Measurements from ENCODE around the gene ACTA1. TPM values are rescaled to one million over a fixed set of nuclear protein-coding genes. Genes with fewer than 3 reads are reported as not detected.

Gene ACTA1
- total RNA-seq, 1 donor = not detected

DNA sequence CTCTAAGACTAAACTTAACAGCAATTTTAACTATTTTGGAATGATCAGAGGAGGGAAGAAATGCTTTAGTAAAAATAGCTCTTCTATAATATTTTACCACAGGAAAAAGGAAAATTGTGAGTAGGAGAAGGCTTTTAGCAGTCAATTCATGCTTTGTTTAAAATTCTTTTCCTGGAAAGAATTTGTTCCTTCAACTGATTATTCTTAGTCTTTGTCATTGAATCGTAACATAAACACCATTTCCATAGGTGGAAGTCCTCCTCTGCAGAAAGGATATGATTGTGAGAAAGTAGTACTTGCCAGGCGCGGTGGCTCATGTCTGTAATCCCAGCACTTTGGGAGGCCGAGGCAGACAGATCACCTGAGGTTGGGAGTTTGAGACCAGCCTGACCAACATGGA is 11.9 kb upstream of the ACTA1 start:
- Histone ChIP-seq H3K79me2 (ENCODE audit: insufficient read depth, low read length) (no peaks in the 10 kb centered on the region), H3K4me1 (ENCODE audit: insufficient read depth, low read length) (peaks cover 5% of the 10 kb centered on the region), H4K20me1 (ENCODE audit: insufficient read depth, low read length) (no peaks in the 10 kb centered on the region), H3K36me3 (ENCODE audit: insufficient read depth, low read length) (peaks cover 24% of the 10 kb centered on the region), H3K27me3 (ENCODE audit: insufficient read depth, low read length) (no peaks in the 10 kb centered on the region), H2AFZ (ENCODE audit: low read length) (no peak overlapping the region), H3K4me2 (ENCODE audit: insufficient read depth, low read length) (no peak overlapping the region), H3K9me3 (ENCODE audit: low read depth, low read length) (no peaks in the 10 kb centered on the region), H3K4me3 (ENCODE audit: insufficient read depth, low read length) (no peak overlapping the region), H3K27ac (ENCODE audit: low read depth, low read length) (no peak overlapping the region)
- TF ChIP-seq, protein P1, sequence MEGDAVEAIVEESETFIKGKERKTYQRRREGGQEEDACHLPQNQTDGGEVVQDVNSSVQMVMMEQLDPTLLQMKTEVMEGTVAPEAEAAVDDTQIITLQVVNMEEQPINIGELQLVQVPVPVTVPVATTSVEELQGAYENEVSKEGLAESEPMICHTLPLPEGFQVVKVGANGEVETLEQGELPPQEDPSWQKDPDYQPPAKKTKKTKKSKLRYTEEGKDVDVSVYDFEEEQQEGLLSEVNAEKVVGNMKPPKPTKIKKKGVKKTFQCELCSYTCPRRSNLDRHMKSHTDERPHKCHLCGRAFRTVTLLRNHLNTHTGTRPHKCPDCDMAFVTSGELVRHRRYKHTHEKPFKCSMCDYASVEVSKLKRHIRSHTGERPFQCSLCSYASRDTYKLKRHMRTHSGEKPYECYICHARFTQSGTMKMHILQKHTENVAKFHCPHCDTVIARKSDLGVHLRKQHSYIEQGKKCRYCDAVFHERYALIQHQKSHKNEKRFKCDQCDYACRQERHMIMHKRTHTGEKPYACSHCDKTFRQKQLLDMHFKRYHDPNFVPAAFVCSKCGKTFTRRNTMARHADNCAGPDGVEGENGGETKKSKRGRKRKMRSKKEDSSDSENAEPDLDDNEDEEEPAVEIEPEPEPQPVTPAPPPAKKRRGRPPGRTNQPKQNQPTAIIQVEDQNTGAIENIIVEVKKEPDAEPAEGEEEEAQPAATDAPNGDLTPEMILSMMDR (IDR thresholded peaks at IDR 0.05; ENCODE audit: extremely low read depth, low read depth, low read length) = no peak
- DNase-seq (ENCODE audit: insufficient read length, low spot score, missing footprints) = peak; percentile 27

DNA sequence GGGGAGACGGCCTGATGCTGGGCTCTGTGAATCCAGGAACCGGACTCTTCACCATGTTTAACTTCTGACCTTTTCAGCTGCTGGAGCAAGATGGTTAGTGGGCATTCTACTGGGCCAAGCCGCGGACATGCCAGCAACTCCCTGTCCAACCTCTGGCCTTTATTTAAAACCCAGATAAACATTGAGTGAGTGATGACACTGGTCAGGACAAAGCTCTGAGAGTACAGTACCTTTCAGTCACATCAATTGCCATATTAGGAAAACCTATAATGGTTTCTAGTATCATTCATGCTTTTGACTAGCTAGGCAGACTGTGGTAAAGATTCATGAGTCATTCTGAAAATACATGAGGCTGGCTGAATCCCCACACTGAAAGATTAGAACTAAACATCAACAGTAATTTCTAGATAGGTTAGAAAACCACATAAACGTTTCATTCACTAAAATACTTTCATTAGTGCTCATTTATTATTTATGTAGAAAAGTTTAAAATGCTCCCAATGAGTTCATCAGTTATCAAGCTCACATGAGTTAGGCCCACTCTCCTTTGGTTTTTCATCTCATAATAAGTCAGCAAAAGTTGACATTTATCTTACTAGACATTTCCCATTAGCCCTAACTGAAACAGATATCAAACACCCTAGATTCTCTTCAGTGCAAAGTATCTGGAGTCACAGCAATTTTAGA is 7.1 kb upstream of the ACTA1 start:
- DNase-seq (ENCODE audit: insufficient read length, low spot score, missing footprints) = peak; percentile 86
- TF ChIP-seq, protein P1 (IDR thresholded peaks at IDR 0.05; ENCODE audit: extremely low read depth, low read depth, low read length) = no peak

DNA sequence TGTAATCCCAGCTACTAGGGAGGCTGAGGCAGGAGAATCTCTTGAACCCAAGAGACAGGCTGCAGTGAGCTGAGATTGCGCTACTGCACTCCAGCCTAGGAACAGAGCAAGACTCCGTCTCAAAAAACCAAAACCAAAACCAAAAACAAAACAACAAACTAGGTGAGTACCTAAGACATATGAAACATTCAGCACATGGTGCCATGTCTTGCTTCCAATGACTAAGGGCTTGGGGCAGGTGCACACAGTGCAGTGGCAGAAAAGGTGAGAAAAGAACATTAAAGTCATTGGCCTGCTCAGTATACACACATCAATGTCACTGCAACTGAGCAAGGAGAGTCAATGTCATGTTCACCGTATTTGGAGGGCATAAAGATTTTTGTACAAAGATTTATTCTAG is 4.1 kb upstream of the ACTA1 start:
- no peak overlapping the region for H3K4me2 ChIP-seq (ENCODE audit: insufficient read depth, low read length)
- peaks cover 12% of the 10 kb centered on the region for H3K4me1 ChIP-seq (ENCODE audit: insufficient read depth, low read length)
- no peaks in the 10 kb centered on the region for H3K79me2 ChIP-seq (ENCODE audit: insufficient read depth, low read length)
- peaks cover 39% of the 10 kb centered on the region for H3K27me3 ChIP-seq (ENCODE audit: insufficient read depth, low read length)
- no peaks in the 10 kb centered on the region for H3K36me3 ChIP-seq (ENCODE audit: insufficient read depth, low read length)
- H3K9me3 ChIP-seq (ENCODE audit: low read depth, low read length) = no peaks in the 10 kb centered on the region
- DNase-seq (ENCODE audit: insufficient read length, low spot score, missing footprints) = no peak
- no peak overlapping the region for H3K27ac ChIP-seq (ENCODE audit: low read depth, low read length)
- no peak overlapping the region for H2AFZ ChIP-seq (ENCODE audit: low read length)
- TF ChIP-seq, protein P1 (IDR thresholded peaks at IDR 0.05; ENCODE audit: extremely low read depth, low read depth, low read length) = no peak
- H3K4me3 ChIP-seq (ENCODE audit: insufficient read depth, low read length) = no peak overlapping the region
- no peaks in the 10 kb centered on the region for H4K20me1 ChIP-seq (ENCODE audit: insufficient read depth, low read length)

More for the DNA sequence above, 7.1 kb upstream of the ACTA1 start:
- Histone ChIP-seq H3K4me3 (ENCODE audit: insufficient read depth, low read length) (no peak overlapping the region), H2AFZ (ENCODE audit: low read length) (no peak overlapping the region), H3K36me3 (ENCODE audit: insufficient read depth, low read length) (peaks cover 4% of the 10 kb centered on the region), H3K79me2 (ENCODE audit: insufficient read depth, low read length) (no peaks in the 10 kb centered on the region), H4K20me1 (ENCODE audit: insufficient read depth, low read length) (no peaks in the 10 kb centered on the region), H3K4me2 (ENCODE audit: insufficient read depth, low read length) (peak overlapping the region; percentile 59), H3K27me3 (ENCODE audit: insufficient read depth, low read length) (peaks cover 10% of the 10 kb centered on the region), H3K27ac (ENCODE audit: low read depth, low read length) (peak overlapping the region; percentile 60), H3K9me3 (ENCODE audit: low read depth, low read length) (no peaks in the 10 kb centered on the region), H3K4me1 (ENCODE audit: insufficient read depth, low read length) (peaks cover 12% of the 10 kb centered on the region)

DNA sequence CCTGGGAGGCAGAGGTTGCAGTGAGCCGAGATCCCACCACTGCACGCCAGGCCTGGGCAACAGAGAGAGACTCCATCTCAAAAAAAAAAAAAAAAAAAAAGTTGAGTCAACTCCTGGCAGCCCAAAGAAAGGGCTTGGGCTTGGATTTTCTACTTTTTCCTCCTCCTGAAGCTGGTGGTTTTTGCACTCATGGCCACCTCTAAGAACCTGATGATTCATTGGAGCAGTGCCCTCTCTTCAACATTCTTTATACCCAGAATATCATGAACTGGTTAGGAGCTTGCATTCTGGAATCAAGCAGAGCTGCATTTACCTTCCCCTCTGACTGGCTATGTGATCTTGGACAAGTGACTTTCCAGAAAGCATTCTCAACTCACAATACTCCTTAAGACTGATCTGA is 3.5 kb upstream of the ACTA1 start:
- Histone ChIP-seq H3K4me2 (ENCODE audit: insufficient read depth, low read length) (no peak overlapping the region), H3K4me1 (ENCODE audit: insufficient read depth, low read length) (peaks cover 12% of the 10 kb centered on the region), H3K79me2 (ENCODE audit: insufficient read depth, low read length) (no peaks in the 10 kb centered on the region), H3K27me3 (ENCODE audit: insufficient read depth, low read length) (peaks cover 45% of the 10 kb centered on the region), H3K36me3 (ENCODE audit: insufficient read depth, low read length) (no peaks in the 10 kb centered on the region), H2AFZ (ENCODE audit: low read length) (no peak overlapping the region), H3K9me3 (ENCODE audit: low read depth, low read length) (no peaks in the 10 kb centered on the region), H3K27ac (ENCODE audit: low read depth, low read length) (no peak overlapping the region), H3K4me3 (ENCODE audit: insufficient read depth, low read length) (no peak overlapping the region), H4K20me1 (ENCODE audit: insufficient read depth, low read length) (no peaks in the 10 kb centered on the region)
- TF ChIP-seq, protein P1 (IDR thresholded peaks at IDR 0.05; ENCODE audit: extremely low read depth, low read depth, low read length) = no peak
- no peak for DNase-seq (ENCODE audit: insufficient read length, low spot score, missing footprints)
